GM23338 (cell line): ENCODE results near the gene PARD6B. TPM values are rescaled to one million over a fixed set of nuclear protein-coding genes. Genes with fewer than 3 reads are reported as not detected.

Experiments
- ATAC-seq: fragments of 200-7000 bp; cut with Tn5 transposase; 3 replicates; pipeline ENCODE4 v1.9.1; 2020
- DNase-seq: peaks from one replicate; pipeline ENCODE4 v3.0.0-alpha.2; 2015; ENCODE audit warnings: low spot score
- H2AFZ ChIP-seq: fragments of 200-600 bp; sonication (generic); 2 replicates; pipeline ENCODE4 v1.8.0; 2016; ENCODE audit warnings: antibody characterized with exemption, mild to moderate bottlenecking, moderate library complexity
- H3F3A ChIP-seq: fragments of 200-600 bp; sonication (generic); replicated peaks from 2 replicates; pipeline ENCODE4 v1.8.0; 2017; ENCODE audit warnings: antibody characterized with exemption, mixed run types, low read depth
- H3K27ac ChIP-seq: fragments of 200-600 bp; sonication (generic); 2 replicates; pipeline ENCODE4 v1.6.1; 2016; ENCODE audit warnings: low read depth
- H3K27me3 ChIP-seq: fragments of 200-600 bp; sonication (generic); 2 replicates; pipeline ENCODE4 v1.8.0; 2016; ENCODE audit warnings: mild to moderate bottlenecking, mixed run types, moderate library complexity; ENCODE audit not compliant: insufficient read depth
- H3K36me3 ChIP-seq: fragments of 200-600 bp; sonication (generic); 2 replicates; pipeline ENCODE4 v1.8.0; 2016; ENCODE audit warnings: mild to moderate bottlenecking; ENCODE audit not compliant: insufficient read depth
- H3K4me1 ChIP-seq: fragments of 200-600 bp; sonication (generic); 2 replicates; pipeline ENCODE4 v1.8.0; 2016; ENCODE audit warnings: mild to moderate bottlenecking, moderate library complexity; ENCODE audit not compliant: insufficient read depth
- H3K4me2 ChIP-seq: fragments of 200-600 bp; sonication (generic); 2 replicates; pipeline ENCODE4 v1.7.1; 2017; ENCODE audit warnings: mixed run types
- H3K4me3 ChIP-seq: fragments of 200-600 bp; sonication (generic); 2 replicates; pipeline ENCODE4 v1.6.1; 2016; ENCODE audit warnings: mixed run types
- H3K79me2 ChIP-seq: fragments of 200-600 bp; sonication (generic); replicated peaks from 2 replicates; pipeline ENCODE4 v1.8.0; 2017; ENCODE audit warnings: mild to moderate bottlenecking; ENCODE audit not compliant: insufficient read depth
- H3K9me2 ChIP-seq: fragments of 200-600 bp; sonication (generic); 2 replicates; pipeline ENCODE4 v1.8.0; 2017; ENCODE audit not compliant: insufficient read depth
- H4K20me1 ChIP-seq: fragments of 200-600 bp; sonication (generic); replicated peaks from 2 replicates; pipeline ENCODE4 v1.8.0; 2017; ENCODE audit warnings: mild to moderate bottlenecking; ENCODE audit not compliant: insufficient read depth
- H3K27ac Mint-ChIP-seq: 2 replicates; pipeline ENCODE4 v1.8.0; 2020; ENCODE audit warnings: inconsistent platforms, mild to moderate bottlenecking, moderate library complexity, mixed read lengths
- H3K27me3 Mint-ChIP-seq: 3 replicates; pipeline ENCODE4 v1.8.0; 2022; ENCODE audit warnings: low read depth, mild to moderate bottlenecking, moderate library complexity, mixed read lengths, inconsistent platforms; ENCODE audit not compliant: insufficient read depth, poor library complexity
- H3K36me3 Mint-ChIP-seq: 3 replicates; pipeline ENCODE4 v1.8.0; 2021; ENCODE audit warnings: low read depth, mild to moderate bottlenecking, inconsistent platforms, moderate library complexity, mixed read lengths
- H3K4me1 Mint-ChIP-seq: 3 replicates; pipeline ENCODE4 v1.8.0; 2020; ENCODE audit warnings: mild to moderate bottlenecking, inconsistent platforms, mixed read lengths
- H3K4me3 Mint-ChIP-seq: 3 replicates; pipeline ENCODE4 v1.8.0; 2021; ENCODE audit warnings: moderate library complexity, mild to moderate bottlenecking, inconsistent platforms, mixed read lengths
- H3K9me3 Mint-ChIP-seq: 3 replicates; pipeline ENCODE4 v1.8.0; 2020; ENCODE audit warnings: moderate library complexity, mild to moderate bottlenecking, inconsistent platforms, mixed read lengths
- CREB1 ChIP-seq: fragments of 250-450 bp; sonication (Bioruptor Pico); IDR thresholded peaks from 2 replicates; pipeline ENCODE4 v1.5.0; 2020; ENCODE audit warnings: low read depth, mild to moderate bottlenecking, moderate library complexity
- EZH2 ChIP-seq: fragments of 200-600 bp; sonication (generic); IDR thresholded peaks from one replicate; pipeline ENCODE4 v1.8.0; 2017; ENCODE audit warnings: antibody characterized with exemption, mild to moderate bottlenecking, low read depth; ENCODE audit not compliant: unreplicated experiment
- EZH2phosphoT487 ChIP-seq: fragments of 200-600 bp; sonication (generic); IDR thresholded peaks from one replicate; pipeline ENCODE4 v1.8.1; 2018; ENCODE audit warnings: antibody characterized with exemption; ENCODE audit not compliant: unreplicated experiment
- JUNB ChIP-seq: IDR thresholded peaks from one replicate; pipeline ENCODE4 v1.6.1; 2016; ENCODE audit warnings: antibody characterized with exemption; ENCODE audit not compliant: unreplicated experiment
- NANOG ChIP-seq: IDR thresholded peaks from 2 replicates; pipeline ENCODE4 v1.6.1; 2016; ENCODE audit warnings: antibody characterized with exemption, borderline replicate concordance
- POLR2AphosphoS5 ChIP-seq: IDR thresholded peaks from 2 replicates; pipeline ENCODE4 v1.6.1; 2016; ENCODE audit warnings: antibody characterized with exemption, low read depth
- STAT1 ChIP-seq: IDR thresholded peaks from one replicate; pipeline ENCODE4 v1.6.1; 2016; ENCODE audit warnings: antibody characterized with exemption; ENCODE audit not compliant: unreplicated experiment
- ZNF114 ChIP-seq: fragments of 250-450 bp; sonication (Bioruptor Pico); IDR thresholded peaks from 2 replicates; pipeline ENCODE4 v1.5.0; 2020; ENCODE audit warnings: mild to moderate bottlenecking, moderate library complexity
- ZNF331 ChIP-seq: fragments of 250-450 bp; sonication (Bioruptor Pico); IDR thresholded peaks from 2 replicates; pipeline ENCODE4 v1.5.0; 2020; ENCODE audit warnings: low read depth, mild to moderate bottlenecking, moderate library complexity
- polyA plus RNA-seq: library from polyadenylated mRNA; unstranded; fragments of >200 nt; fragmentation: Nextera tagmentation; extraction: Ambion mirVana; gene quantifications from 2 replicates; pipeline ENCODE4 v1.2.1, GENCODE V29; 2016
- total RNA-seq: library from RNA; depleted of rRNA; stranded (reverse); fragments of >200 nt; shearing (Covaris generic); gene quantifications from 2 replicates; pipeline ENCODE4 v1.2.3, GENCODE V29; 2014
- TF ChIP-seq, protein P1 (sequence below): IDR thresholded peaks from one replicate; pipeline ENCODE4 v1.6.1; 2018; ENCODE audit warnings: antibody characterized with exemption; ENCODE audit not compliant: unreplicated experiment
- TF ChIP-seq, protein P2 (sequence below): fragments of 250-450 bp; sonication (Bioruptor Pico); IDR thresholded peaks from 2 replicates; pipeline ENCODE4 v1.5.0; 2020; ENCODE audit warnings: mild to moderate bottlenecking, moderate library complexity
- TF ChIP-seq, protein P3 (sequence below), 2 experiments: fragments of 200-600 bp in 1 of 2; sonication (generic) in 1 of 2; conservative IDR thresholded peaks; 2 replicates each; pipeline versions ENCODE4 v1.5.1 to v1.6.1; 2016 to 2017; ENCODE audit warnings: antibody characterized with exemption in 2 of 2, low read depth in 2 of 2, mild to moderate bottlenecking in 2 of 2, moderate library complexity in 1 of 2
- TF ChIP-seq, protein P4 (sequence below): IDR thresholded peaks from 2 replicates; pipeline ENCODE4 v1.6.1; 2016; ENCODE audit warnings: antibody characterized with exemption

Gene PARD6B
- total and polyA plus RNA-seq, 2 experiments from 2014 or later, result 23.5 to 29.2 TPM

DNA sequence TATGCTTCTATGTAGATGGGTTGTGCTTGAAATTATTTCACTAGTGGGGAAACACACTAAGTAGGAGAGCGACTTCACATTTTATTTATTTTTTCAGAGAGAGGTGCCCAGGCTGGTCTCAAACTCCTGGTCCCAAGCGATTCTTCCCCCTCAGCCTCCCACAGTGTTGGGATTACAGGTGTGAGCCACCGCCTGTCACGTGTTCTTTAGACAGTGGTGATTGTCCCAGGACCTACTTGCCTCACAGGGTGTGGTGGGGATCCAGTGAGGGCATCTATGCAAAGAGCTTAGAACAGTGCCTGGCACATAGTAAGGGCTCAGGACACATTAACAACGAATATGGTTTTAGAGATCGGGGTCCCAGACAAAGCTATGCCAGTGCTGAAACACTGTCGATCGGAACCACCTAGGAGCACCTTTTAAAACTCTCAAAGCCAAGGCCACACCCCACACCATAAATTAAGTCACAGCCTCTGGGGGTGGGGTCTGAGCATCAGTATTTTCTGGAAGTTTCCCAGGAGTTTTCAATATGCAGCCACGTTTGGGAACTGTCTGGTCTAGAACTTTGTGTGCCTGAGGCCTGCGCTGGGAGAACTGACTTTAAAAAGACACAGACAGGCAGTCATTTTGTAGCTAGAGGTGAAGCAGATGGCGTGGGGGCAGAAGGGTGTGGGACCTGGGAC is 58.7 kb downstream of the PARD6B start:
- H3K4me1 Mint-ChIP-seq, result peaks cover 19% of the 10 kb centered on the region
- H3K9me2 ChIP-seq, result no peaks in the 10 kb centered on the region
- H3K27ac Mint-ChIP-seq, result no peak overlapping the region
- H3K27me3 ChIP-seq, result no peaks in the 10 kb centered on the region
- ATAC-seq, result no peak
- peak overlapping the region; percentile 26; the same call in 1 of the 2 replicates for H3K27ac ChIP-seq
- no peaks in the 10 kb centered on the region for H3K79me2 ChIP-seq
- no peak for DNase-seq
- no peaks in the 10 kb centered on the region; the same call in 2 of the 3 replicates for H3K9me3 Mint-ChIP-seq
- H3K36me3 ChIP-seq, result no peaks in the 10 kb centered on the region
- H4K20me1 ChIP-seq, result no peaks in the 10 kb centered on the region
- H3F3A ChIP-seq, result peaks cover 9% of the 10 kb centered on the region; the same call in 1 of the 2 replicates
- TF ChIP-seq, protein P1, sequence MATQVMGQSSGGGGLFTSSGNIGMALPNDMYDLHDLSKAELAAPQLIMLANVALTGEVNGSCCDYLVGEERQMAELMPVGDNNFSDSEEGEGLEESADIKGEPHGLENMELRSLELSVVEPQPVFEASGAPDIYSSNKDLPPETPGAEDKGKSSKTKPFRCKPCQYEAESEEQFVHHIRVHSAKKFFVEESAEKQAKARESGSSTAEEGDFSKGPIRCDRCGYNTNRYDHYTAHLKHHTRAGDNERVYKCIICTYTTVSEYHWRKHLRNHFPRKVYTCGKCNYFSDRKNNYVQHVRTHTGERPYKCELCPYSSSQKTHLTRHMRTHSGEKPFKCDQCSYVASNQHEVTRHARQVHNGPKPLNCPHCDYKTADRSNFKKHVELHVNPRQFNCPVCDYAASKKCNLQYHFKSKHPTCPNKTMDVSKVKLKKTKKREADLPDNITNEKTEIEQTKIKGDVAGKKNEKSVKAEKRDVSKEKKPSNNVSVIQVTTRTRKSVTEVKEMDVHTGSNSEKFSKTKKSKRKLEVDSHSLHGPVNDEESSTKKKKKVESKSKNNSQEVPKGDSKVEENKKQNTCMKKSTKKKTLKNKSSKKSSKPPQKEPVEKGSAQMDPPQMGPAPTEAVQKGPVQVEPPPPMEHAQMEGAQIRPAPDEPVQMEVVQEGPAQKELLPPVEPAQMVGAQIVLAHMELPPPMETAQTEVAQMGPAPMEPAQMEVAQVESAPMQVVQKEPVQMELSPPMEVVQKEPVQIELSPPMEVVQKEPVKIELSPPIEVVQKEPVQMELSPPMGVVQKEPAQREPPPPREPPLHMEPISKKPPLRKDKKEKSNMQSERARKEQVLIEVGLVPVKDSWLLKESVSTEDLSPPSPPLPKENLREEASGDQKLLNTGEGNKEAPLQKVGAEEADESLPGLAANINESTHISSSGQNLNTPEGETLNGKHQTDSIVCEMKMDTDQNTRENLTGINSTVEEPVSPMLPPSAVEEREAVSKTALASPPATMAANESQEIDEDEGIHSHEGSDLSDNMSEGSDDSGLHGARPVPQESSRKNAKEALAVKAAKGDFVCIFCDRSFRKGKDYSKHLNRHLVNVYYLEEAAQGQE, result no peak
- TF ChIP-seq, protein P2, sequence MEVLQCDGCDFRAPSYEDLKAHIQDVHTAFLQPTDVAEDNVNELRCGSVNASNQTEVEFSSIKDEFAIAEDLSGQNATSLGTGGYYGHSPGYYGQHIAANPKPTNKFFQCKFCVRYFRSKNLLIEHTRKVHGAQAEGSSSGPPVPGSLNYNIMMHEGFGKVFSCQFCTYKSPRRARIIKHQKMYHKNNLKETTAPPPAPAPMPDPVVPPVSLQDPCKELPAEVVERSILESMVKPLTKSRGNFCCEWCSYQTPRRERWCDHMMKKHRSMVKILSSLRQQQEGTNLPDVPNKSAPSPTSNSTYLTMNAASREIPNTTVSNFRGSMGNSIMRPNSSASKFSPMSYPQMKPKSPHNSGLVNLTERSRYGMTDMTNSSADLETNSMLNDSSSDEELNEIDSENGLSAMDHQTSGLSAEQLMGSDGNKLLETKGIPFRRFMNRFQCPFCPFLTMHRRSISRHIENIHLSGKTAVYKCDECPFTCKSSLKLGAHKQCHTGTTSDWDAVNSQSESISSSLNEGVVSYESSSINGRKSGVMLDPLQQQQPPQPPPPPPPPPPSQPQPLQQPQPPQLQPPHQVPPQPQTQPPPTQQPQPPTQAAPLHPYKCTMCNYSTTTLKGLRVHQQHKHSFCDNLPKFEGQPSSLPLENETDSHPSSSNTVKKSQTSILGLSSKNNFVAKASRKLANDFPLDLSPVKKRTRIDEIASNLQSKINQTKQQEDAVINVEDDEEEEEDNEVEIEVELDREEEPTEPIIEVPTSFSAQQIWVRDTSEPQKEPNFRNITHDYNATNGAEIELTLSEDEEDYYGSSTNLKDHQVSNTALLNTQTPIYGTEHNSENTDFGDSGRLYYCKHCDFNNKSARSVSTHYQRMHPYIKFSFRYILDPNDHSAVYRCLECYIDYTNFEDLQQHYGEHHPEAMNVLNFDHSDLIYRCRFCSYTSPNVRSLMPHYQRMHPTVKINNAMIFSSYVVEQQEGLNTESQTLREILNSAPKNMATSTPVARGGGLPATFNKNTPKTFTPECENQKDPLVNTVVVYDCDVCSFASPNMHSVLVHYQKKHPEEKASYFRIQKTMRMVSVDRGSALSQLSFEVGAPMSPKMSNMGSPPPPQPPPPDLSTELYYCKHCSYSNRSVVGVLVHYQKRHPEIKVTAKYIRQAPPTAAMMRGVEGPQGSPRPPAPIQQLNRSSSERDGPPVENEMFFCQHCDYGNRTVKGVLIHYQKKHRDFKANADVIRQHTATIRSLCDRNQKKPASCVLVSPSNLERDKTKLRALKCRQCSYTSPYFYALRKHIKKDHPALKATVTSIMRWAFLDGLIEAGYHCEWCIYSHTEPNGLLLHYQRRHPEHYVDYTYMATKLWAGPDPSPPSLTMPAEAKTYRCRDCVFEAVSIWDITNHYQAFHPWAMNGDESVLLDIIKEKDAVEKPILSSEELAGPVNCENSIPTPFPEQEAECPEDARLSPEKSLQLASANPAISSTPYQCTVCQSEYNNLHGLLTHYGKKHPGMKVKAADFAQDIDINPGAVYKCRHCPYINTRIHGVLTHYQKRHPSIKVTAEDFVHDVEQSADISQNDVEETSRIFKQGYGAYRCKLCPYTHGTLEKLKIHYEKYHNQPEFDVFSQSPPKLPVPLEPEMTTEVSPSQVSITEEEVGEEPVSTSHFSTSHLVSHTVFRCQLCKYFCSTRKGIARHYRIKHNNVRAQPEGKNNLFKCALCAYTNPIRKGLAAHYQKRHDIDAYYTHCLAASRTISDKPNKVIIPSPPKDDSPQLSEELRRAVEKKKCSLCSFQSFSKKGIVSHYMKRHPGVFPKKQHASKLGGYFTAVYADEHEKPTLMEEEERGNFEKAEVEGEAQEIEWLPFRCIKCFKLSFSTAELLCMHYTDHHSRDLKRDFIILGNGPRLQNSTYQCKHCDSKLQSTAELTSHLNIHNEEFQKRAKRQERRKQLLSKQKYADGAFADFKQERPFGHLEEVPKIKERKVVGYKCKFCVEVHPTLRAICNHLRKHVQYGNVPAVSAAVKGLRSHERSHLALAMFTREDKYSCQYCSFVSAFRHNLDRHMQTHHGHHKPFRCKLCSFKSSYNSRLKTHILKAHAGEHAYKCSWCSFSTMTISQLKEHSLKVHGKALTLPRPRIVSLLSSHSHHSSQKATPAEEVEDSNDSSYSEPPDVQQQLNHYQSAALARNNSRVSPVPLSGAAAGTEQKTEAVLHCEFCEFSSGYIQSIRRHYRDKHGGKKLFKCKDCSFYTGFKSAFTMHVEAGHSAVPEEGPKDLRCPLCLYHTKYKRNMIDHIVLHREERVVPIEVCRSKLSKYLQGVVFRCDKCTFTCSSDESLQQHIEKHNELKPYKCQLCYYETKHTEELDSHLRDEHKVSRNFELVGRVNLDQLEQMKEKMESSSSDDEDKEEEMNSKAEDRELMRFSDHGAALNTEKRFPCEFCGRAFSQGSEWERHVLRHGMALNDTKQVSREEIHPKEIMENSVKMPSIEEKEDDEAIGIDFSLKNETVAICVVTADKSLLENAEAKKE (CRISPR knock-in tag), result no peak
- TF ChIP-seq STAT1 (no peak), JUNB (no peak), EZH2 (no peak), NANOG (no peak), CREB1 (CRISPR knock-in tag) (no peak), EZH2phosphoT487 (no peak), ZNF114 (CRISPR knock-in tag) (no peak), POLR2AphosphoS5 (no peak), ZNF331 (CRISPR knock-in tag) (no peak)
- TF ChIP-seq, protein P3, sequence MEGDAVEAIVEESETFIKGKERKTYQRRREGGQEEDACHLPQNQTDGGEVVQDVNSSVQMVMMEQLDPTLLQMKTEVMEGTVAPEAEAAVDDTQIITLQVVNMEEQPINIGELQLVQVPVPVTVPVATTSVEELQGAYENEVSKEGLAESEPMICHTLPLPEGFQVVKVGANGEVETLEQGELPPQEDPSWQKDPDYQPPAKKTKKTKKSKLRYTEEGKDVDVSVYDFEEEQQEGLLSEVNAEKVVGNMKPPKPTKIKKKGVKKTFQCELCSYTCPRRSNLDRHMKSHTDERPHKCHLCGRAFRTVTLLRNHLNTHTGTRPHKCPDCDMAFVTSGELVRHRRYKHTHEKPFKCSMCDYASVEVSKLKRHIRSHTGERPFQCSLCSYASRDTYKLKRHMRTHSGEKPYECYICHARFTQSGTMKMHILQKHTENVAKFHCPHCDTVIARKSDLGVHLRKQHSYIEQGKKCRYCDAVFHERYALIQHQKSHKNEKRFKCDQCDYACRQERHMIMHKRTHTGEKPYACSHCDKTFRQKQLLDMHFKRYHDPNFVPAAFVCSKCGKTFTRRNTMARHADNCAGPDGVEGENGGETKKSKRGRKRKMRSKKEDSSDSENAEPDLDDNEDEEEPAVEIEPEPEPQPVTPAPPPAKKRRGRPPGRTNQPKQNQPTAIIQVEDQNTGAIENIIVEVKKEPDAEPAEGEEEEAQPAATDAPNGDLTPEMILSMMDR (conservative IDR thresholded peaks at IDR 0.05; ENCODE audit: low read depth in 2 of 2), result no peak
- TF ChIP-seq, protein P4, sequence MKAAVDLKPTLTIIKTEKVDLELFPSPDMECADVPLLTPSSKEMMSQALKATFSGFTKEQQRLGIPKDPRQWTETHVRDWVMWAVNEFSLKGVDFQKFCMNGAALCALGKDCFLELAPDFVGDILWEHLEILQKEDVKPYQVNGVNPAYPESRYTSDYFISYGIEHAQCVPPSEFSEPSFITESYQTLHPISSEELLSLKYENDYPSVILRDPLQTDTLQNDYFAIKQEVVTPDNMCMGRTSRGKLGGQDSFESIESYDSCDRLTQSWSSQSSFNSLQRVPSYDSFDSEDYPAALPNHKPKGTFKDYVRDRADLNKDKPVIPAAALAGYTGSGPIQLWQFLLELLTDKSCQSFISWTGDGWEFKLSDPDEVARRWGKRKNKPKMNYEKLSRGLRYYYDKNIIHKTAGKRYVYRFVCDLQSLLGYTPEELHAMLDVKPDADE, result no peak
- peaks cover 8% of the 10 kb centered on the region for H3K27me3 Mint-ChIP-seq
- H3K4me3 Mint-ChIP-seq, result no peak overlapping the region; the same call in 2 of the 3 replicates
- H3K36me3 Mint-ChIP-seq, result no peaks in the 10 kb centered on the region
- peak overlapping the region; percentile 94 for H2AFZ ChIP-seq
- H3K4me2 ChIP-seq, result peak overlapping the region; percentile 71
- H3K4me3 ChIP-seq, result no peak overlapping the region
- H3K4me1 ChIP-seq, result peaks cover 16% of the 10 kb centered on the region
